ENCODE data around the gene ABCD4. TPM values are rescaled to one million over a fixed set of nuclear protein-coding genes. Genes with fewer than 3 reads are reported as not detected.

Gene ABCD4
- total and polyA plus RNA-seq, 2 experiments from 2014 or later: 60.5 to 73.1 TPM

GRCh38 chr14:74258764-74259035 lies 44.0 kb downstream of the ABCD4 start:
- no peak overlapping the region for H3K27ac ChIP-seq (ENCODE audit: low read depth)
- H3K4me2 ChIP-seq: peak overlapping the region; percentile 99
- H3K27me3 Mint-ChIP-seq (ENCODE audit: insufficient read depth, low read depth, poor library complexity): peaks cover 31% of the 10 kb centered on the region
- H3K27me3 ChIP-seq (ENCODE audit: insufficient read depth): peaks cover 28% of the 10 kb centered on the region
- peak; percentile 63 for DNase-seq (ENCODE audit: low spot score)
- no peak for TF ChIP-seq ZNF331 (CRISPR knock-in tag; IDR thresholded peaks at IDR 0.05; ENCODE audit: low read depth)
- TF ChIP-seq EZH2phosphoT487 (IDR thresholded peaks at IDR 0.05; ENCODE audit: unreplicated experiment): no peak
- no peak for TF ChIP-seq STAT1 (IDR thresholded peaks at IDR 0.05; ENCODE audit: unreplicated experiment)
- TF ChIP-seq ZNF114 (CRISPR knock-in tag; IDR thresholded peaks at IDR 0.05): no peak
- TF ChIP-seq JUNB (IDR thresholded peaks at IDR 0.05; ENCODE audit: unreplicated experiment): no peak
- no peak for TF ChIP-seq POLR2AphosphoS5 (IDR thresholded peaks at IDR 0.05; ENCODE audit: low read depth)
- TF ChIP-seq ZNF462 (CRISPR knock-in tag; IDR thresholded peaks at IDR 0.05): no peak
- no peak for TF ChIP-seq CTCF (conservative IDR thresholded peaks at IDR 0.05; ENCODE audit: low read depth in 2 of 2)
- no peak for TF ChIP-seq REST (IDR thresholded peaks at IDR 0.05; ENCODE audit: unreplicated experiment)
- no peak for TF ChIP-seq ETS1 (IDR thresholded peaks at IDR 0.05)
- no peak for TF ChIP-seq NANOG (IDR thresholded peaks at IDR 0.05; ENCODE audit: borderline replicate concordance)
- no peak for TF ChIP-seq CREB1 (CRISPR knock-in tag; IDR thresholded peaks at IDR 0.05; ENCODE audit: low read depth)
- no peak for TF ChIP-seq EZH2 (IDR thresholded peaks at IDR 0.05; ENCODE audit: low read depth, unreplicated experiment)
- H3F3A ChIP-seq (replicated peaks; ENCODE audit: low read depth): 0 out of 2 replicates have a peak, but pooled peaks cover 6% of the 10 kb centered on the region
- ATAC-seq: peak; percentile 39
- H3K4me1 Mint-ChIP-seq: 0 out of 3 replicates have a peak, but pooled peaks cover 3% of the 10 kb centered on the region
- H3K9me3 Mint-ChIP-seq: no peaks in the 10 kb centered on the region; the same call in 2 of the 3 replicates
- H3K36me3 ChIP-seq (ENCODE audit: insufficient read depth): no peaks in the 10 kb centered on the region
- no peaks in the 10 kb centered on the region for H4K20me1 ChIP-seq (replicated peaks; ENCODE audit: insufficient read depth)
- H3K79me2 ChIP-seq (replicated peaks; ENCODE audit: insufficient read depth): no peaks in the 10 kb centered on the region
- H3K4me3 ChIP-seq: peak overlapping the region; percentile 93
- peak overlapping the region; percentile 81 for H3K4me3 Mint-ChIP-seq
- no peaks in the 10 kb centered on the region for H3K9me2 ChIP-seq (ENCODE audit: insufficient read depth)
- H3K36me3 Mint-ChIP-seq (ENCODE audit: low read depth): no peaks in the 10 kb centered on the region
- H3K4me1 ChIP-seq (ENCODE audit: insufficient read depth): no peaks in the 10 kb centered on the region
- H3K27ac Mint-ChIP-seq: no peak overlapping the region
- peak overlapping the region; percentile 99 for H2AFZ ChIP-seq
